Measurements from ENCODE around the gene NPHS1.
"Not testable (repeated sequence)": the region's sequence is repeated elsewhere in the genome, so short reads cannot be mapped to it uniquely, and the experiment has no call there.

- TF ChIP-seq TCF7L2 (IDR thresholded peaks at IDR 0.05; ENCODE audit: low read depth, low read length); CTCF (IDR thresholded peaks at IDR 0.05); POLR2AphosphoS5 (IDR thresholded peaks at IDR 0.05; ENCODE audit: low read depth, low read length); REST (IDR thresholded peaks at IDR 0.05; ENCODE audit: insufficient read depth in 1 of 2, low read depth in 2 of 2, low read length in 1 of 2); SIN3A (IDR thresholded peaks at IDR 0.05; ENCODE audit: borderline replicate concordance, insufficient read depth, low read depth, low read length): not testable (repeated sequence)
Observed at GRCh38 chr19:35870124-35870736, 17.9 kb upstream of the NPHS1 start.
